GM23338 (cell line): ENCODE measurements around the gene GRID1. TPM values are rescaled to one million over a fixed set of nuclear protein-coding genes. Genes with fewer than 3 reads are reported as not detected.

Experiments
- ATAC-seq: fragments of 200-7000 bp; cut with Tn5 transposase; 3 replicates; pipeline ENCODE4 v1.9.1; 2020
- DNase-seq: peaks from one replicate; pipeline ENCODE4 v3.0.0-alpha.2; 2015; ENCODE audit warnings: low spot score
- H2AFZ ChIP-seq: fragments of 200-600 bp; sonication (generic); 2 replicates; pipeline ENCODE4 v1.8.0; 2016; ENCODE audit warnings: antibody characterized with exemption, mild to moderate bottlenecking, moderate library complexity
- H3F3A ChIP-seq: fragments of 200-600 bp; sonication (generic); replicated peaks from 2 replicates; pipeline ENCODE4 v1.8.0; 2017; ENCODE audit warnings: antibody characterized with exemption, mixed run types, low read depth
- H3K27ac ChIP-seq: fragments of 200-600 bp; sonication (generic); 2 replicates; pipeline ENCODE4 v1.6.1; 2016; ENCODE audit warnings: low read depth
- H3K27me3 ChIP-seq: fragments of 200-600 bp; sonication (generic); 2 replicates; pipeline ENCODE4 v1.8.0; 2016; ENCODE audit warnings: mild to moderate bottlenecking, mixed run types, moderate library complexity; ENCODE audit not compliant: insufficient read depth
- H3K36me3 ChIP-seq: fragments of 200-600 bp; sonication (generic); 2 replicates; pipeline ENCODE4 v1.8.0; 2016; ENCODE audit warnings: mild to moderate bottlenecking; ENCODE audit not compliant: insufficient read depth
- H3K4me1 ChIP-seq: fragments of 200-600 bp; sonication (generic); 2 replicates; pipeline ENCODE4 v1.8.0; 2016; ENCODE audit warnings: mild to moderate bottlenecking, moderate library complexity; ENCODE audit not compliant: insufficient read depth
- H3K4me2 ChIP-seq: fragments of 200-600 bp; sonication (generic); 2 replicates; pipeline ENCODE4 v1.7.1; 2017; ENCODE audit warnings: mixed run types
- H3K4me3 ChIP-seq: fragments of 200-600 bp; sonication (generic); 2 replicates; pipeline ENCODE4 v1.6.1; 2016; ENCODE audit warnings: mixed run types
- H3K79me2 ChIP-seq: fragments of 200-600 bp; sonication (generic); replicated peaks from 2 replicates; pipeline ENCODE4 v1.8.0; 2017; ENCODE audit warnings: mild to moderate bottlenecking; ENCODE audit not compliant: insufficient read depth
- H3K9me2 ChIP-seq: fragments of 200-600 bp; sonication (generic); 2 replicates; pipeline ENCODE4 v1.8.0; 2017; ENCODE audit not compliant: insufficient read depth
- H4K20me1 ChIP-seq: fragments of 200-600 bp; sonication (generic); replicated peaks from 2 replicates; pipeline ENCODE4 v1.8.0; 2017; ENCODE audit warnings: mild to moderate bottlenecking; ENCODE audit not compliant: insufficient read depth
- H3K27ac Mint-ChIP-seq: 2 replicates; pipeline ENCODE4 v1.8.0; 2020; ENCODE audit warnings: inconsistent platforms, mild to moderate bottlenecking, moderate library complexity, mixed read lengths
- H3K27me3 Mint-ChIP-seq: 3 replicates; pipeline ENCODE4 v1.8.0; 2022; ENCODE audit warnings: low read depth, mild to moderate bottlenecking, moderate library complexity, mixed read lengths, inconsistent platforms; ENCODE audit not compliant: insufficient read depth, poor library complexity
- H3K36me3 Mint-ChIP-seq: 3 replicates; pipeline ENCODE4 v1.8.0; 2021; ENCODE audit warnings: low read depth, mild to moderate bottlenecking, inconsistent platforms, moderate library complexity, mixed read lengths
- H3K4me1 Mint-ChIP-seq: 3 replicates; pipeline ENCODE4 v1.8.0; 2020; ENCODE audit warnings: mild to moderate bottlenecking, inconsistent platforms, mixed read lengths
- H3K4me3 Mint-ChIP-seq: 3 replicates; pipeline ENCODE4 v1.8.0; 2021; ENCODE audit warnings: moderate library complexity, mild to moderate bottlenecking, inconsistent platforms, mixed read lengths
- H3K9me3 Mint-ChIP-seq: 3 replicates; pipeline ENCODE4 v1.8.0; 2020; ENCODE audit warnings: moderate library complexity, mild to moderate bottlenecking, inconsistent platforms, mixed read lengths
- CREB1 ChIP-seq: fragments of 250-450 bp; sonication (Bioruptor Pico); IDR thresholded peaks from 2 replicates; pipeline ENCODE4 v1.5.0; 2020; ENCODE audit warnings: low read depth, mild to moderate bottlenecking, moderate library complexity
- EZH2 ChIP-seq: fragments of 200-600 bp; sonication (generic); IDR thresholded peaks from one replicate; pipeline ENCODE4 v1.8.0; 2017; ENCODE audit warnings: antibody characterized with exemption, mild to moderate bottlenecking, low read depth; ENCODE audit not compliant: unreplicated experiment
- EZH2phosphoT487 ChIP-seq: fragments of 200-600 bp; sonication (generic); IDR thresholded peaks from one replicate; pipeline ENCODE4 v1.8.1; 2018; ENCODE audit warnings: antibody characterized with exemption; ENCODE audit not compliant: unreplicated experiment
- JUNB ChIP-seq: IDR thresholded peaks from one replicate; pipeline ENCODE4 v1.6.1; 2016; ENCODE audit warnings: antibody characterized with exemption; ENCODE audit not compliant: unreplicated experiment
- NANOG ChIP-seq: IDR thresholded peaks from 2 replicates; pipeline ENCODE4 v1.6.1; 2016; ENCODE audit warnings: antibody characterized with exemption, borderline replicate concordance
- POLR2AphosphoS5 ChIP-seq: IDR thresholded peaks from 2 replicates; pipeline ENCODE4 v1.6.1; 2016; ENCODE audit warnings: antibody characterized with exemption, low read depth
- polyA plus RNA-seq: library from polyadenylated mRNA; unstranded; fragments of >200 nt; fragmentation: Nextera tagmentation; extraction: Ambion mirVana; gene quantifications from 2 replicates; pipeline ENCODE4 v1.2.1, GENCODE V29; 2016
- total RNA-seq: library from RNA; depleted of rRNA; stranded (reverse); fragments of >200 nt; shearing (Covaris generic); gene quantifications from 2 replicates; pipeline ENCODE4 v1.2.3, GENCODE V29; 2014
- TF ChIP-seq, protein P1 (sequence below): fragments of 250-450 bp; sonication (Bioruptor Pico); IDR thresholded peaks from 2 replicates; pipeline ENCODE4 v1.5.0; 2020; ENCODE audit warnings: mild to moderate bottlenecking, moderate library complexity
- TF ChIP-seq, protein P2 (sequence below): IDR thresholded peaks from one replicate; pipeline ENCODE4 v1.6.1; 2018; ENCODE audit warnings: antibody characterized with exemption; ENCODE audit not compliant: unreplicated experiment
- TF ChIP-seq, protein P3 (sequence below): IDR thresholded peaks from 2 replicates; pipeline ENCODE4 v1.6.1; 2016; ENCODE audit warnings: antibody characterized with exemption

Gene GRID1
- total and polyA plus RNA-seq, 2 experiments from 2014 or later, result 0.14 to 0.15 TPM

DNA sequence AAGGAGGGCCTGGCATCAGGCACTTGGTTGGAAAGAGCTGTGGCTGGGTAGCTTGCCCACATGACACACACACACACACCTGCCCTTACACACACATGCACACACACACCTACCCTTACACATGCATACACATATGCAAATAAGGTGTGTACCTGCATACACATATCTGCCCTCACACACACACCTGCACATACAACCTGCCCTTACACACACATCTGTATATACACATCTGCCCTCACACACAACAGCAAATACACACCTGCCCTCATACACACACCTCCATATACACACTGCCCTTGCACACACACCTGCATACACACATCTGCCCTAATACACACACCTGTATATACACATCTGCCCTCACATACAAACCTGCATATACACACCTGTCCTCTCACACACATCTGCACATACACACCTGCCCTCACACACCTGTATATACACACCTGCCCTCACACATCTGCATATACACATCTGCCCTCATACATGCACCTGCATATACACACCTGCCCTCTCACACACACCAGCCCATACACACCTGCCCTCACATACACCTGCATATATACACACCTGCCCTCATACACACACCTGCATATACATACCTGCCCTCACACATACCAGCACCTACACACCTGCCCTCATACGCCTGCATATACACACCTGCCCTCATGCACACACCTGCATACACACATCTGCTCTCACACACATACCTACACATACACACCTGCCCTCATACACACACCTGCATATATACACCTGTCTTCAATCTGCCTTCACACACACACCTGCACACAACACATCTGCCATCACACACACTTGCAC is 82.9 kb downstream of the GRID1 start (continued):
- TF ChIP-seq, protein P1, sequence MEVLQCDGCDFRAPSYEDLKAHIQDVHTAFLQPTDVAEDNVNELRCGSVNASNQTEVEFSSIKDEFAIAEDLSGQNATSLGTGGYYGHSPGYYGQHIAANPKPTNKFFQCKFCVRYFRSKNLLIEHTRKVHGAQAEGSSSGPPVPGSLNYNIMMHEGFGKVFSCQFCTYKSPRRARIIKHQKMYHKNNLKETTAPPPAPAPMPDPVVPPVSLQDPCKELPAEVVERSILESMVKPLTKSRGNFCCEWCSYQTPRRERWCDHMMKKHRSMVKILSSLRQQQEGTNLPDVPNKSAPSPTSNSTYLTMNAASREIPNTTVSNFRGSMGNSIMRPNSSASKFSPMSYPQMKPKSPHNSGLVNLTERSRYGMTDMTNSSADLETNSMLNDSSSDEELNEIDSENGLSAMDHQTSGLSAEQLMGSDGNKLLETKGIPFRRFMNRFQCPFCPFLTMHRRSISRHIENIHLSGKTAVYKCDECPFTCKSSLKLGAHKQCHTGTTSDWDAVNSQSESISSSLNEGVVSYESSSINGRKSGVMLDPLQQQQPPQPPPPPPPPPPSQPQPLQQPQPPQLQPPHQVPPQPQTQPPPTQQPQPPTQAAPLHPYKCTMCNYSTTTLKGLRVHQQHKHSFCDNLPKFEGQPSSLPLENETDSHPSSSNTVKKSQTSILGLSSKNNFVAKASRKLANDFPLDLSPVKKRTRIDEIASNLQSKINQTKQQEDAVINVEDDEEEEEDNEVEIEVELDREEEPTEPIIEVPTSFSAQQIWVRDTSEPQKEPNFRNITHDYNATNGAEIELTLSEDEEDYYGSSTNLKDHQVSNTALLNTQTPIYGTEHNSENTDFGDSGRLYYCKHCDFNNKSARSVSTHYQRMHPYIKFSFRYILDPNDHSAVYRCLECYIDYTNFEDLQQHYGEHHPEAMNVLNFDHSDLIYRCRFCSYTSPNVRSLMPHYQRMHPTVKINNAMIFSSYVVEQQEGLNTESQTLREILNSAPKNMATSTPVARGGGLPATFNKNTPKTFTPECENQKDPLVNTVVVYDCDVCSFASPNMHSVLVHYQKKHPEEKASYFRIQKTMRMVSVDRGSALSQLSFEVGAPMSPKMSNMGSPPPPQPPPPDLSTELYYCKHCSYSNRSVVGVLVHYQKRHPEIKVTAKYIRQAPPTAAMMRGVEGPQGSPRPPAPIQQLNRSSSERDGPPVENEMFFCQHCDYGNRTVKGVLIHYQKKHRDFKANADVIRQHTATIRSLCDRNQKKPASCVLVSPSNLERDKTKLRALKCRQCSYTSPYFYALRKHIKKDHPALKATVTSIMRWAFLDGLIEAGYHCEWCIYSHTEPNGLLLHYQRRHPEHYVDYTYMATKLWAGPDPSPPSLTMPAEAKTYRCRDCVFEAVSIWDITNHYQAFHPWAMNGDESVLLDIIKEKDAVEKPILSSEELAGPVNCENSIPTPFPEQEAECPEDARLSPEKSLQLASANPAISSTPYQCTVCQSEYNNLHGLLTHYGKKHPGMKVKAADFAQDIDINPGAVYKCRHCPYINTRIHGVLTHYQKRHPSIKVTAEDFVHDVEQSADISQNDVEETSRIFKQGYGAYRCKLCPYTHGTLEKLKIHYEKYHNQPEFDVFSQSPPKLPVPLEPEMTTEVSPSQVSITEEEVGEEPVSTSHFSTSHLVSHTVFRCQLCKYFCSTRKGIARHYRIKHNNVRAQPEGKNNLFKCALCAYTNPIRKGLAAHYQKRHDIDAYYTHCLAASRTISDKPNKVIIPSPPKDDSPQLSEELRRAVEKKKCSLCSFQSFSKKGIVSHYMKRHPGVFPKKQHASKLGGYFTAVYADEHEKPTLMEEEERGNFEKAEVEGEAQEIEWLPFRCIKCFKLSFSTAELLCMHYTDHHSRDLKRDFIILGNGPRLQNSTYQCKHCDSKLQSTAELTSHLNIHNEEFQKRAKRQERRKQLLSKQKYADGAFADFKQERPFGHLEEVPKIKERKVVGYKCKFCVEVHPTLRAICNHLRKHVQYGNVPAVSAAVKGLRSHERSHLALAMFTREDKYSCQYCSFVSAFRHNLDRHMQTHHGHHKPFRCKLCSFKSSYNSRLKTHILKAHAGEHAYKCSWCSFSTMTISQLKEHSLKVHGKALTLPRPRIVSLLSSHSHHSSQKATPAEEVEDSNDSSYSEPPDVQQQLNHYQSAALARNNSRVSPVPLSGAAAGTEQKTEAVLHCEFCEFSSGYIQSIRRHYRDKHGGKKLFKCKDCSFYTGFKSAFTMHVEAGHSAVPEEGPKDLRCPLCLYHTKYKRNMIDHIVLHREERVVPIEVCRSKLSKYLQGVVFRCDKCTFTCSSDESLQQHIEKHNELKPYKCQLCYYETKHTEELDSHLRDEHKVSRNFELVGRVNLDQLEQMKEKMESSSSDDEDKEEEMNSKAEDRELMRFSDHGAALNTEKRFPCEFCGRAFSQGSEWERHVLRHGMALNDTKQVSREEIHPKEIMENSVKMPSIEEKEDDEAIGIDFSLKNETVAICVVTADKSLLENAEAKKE (CRISPR knock-in tag), result no peak
- TF ChIP-seq EZH2 (no peak), JUNB (no peak), EZH2phosphoT487 (no peak)

DNA sequence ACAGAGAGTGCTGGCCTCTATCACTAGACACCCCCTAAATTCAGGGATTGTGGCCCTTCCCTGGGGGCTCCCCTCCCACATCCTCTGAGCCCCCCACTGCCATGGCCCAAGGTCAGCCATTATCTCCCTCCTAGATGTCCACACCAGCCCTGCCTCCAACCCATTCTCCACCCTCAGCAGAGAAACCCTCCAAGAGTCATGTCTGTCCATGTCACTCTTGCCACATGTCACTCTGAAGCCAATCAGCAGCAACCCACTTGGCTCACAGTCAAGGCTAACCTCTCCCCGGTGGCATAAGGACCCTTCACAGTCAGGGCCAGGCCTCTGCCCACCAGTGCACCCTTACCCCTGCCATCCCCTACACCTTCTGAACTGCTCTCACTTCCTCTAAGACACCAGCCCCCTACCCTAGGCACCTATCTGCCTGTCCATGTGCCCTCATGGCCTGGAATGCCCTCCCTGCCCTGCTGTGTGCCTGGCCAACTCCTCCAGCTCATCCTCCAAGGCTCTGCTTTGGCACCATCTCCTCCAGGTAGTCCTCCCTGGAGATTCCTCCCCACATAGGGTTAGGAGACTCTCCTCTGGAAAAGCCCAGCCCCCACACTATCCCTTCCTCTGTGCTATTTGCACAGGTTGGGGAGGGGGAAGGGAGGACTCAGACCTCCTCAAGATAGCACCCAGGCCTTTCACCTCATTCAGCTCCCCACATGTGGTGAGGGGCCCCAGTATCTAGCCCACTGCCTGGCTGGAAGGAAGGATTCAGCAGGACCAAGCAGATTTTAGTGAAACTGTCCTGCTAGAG is 83.7 kb downstream of the GRID1 start:
- H4K20me1 ChIP-seq, result no peaks in the 10 kb centered on the region
- no peak overlapping the region for H3K4me2 ChIP-seq
- no peak overlapping the region for H2AFZ ChIP-seq
- no peak overlapping the region for H3K27ac ChIP-seq
- DNase-seq (no peak), ATAC-seq (no peak)
- Mint-ChIP-seq H3K27ac (no peak overlapping the region; the same call in 1 of the 2 replicates), H3K4me1 (no peaks in the 10 kb centered on the region), H3K9me3 (peaks cover 25% of the 10 kb centered on the region), H3K4me3 (no peak overlapping the region), H3K36me3 (no peaks in the 10 kb centered on the region), H3K27me3 (peaks cover 7% of the 10 kb centered on the region)
- H3K4me3 ChIP-seq, result no peak overlapping the region
- H3K9me2 ChIP-seq, result no peaks in the 10 kb centered on the region
- no peaks in the 10 kb centered on the region for H3K36me3 ChIP-seq
- H3K27me3 ChIP-seq, result no peaks in the 10 kb centered on the region
- no peaks in the 10 kb centered on the region for H3K4me1 ChIP-seq
- no peaks in the 10 kb centered on the region for H3F3A ChIP-seq
- H3K79me2 ChIP-seq, result no peaks in the 10 kb centered on the region
- no peak for TF ChIP-seq JUNB
- TF ChIP-seq CREB1 (CRISPR knock-in tag), result no peak
- TF ChIP-seq, protein P2, sequence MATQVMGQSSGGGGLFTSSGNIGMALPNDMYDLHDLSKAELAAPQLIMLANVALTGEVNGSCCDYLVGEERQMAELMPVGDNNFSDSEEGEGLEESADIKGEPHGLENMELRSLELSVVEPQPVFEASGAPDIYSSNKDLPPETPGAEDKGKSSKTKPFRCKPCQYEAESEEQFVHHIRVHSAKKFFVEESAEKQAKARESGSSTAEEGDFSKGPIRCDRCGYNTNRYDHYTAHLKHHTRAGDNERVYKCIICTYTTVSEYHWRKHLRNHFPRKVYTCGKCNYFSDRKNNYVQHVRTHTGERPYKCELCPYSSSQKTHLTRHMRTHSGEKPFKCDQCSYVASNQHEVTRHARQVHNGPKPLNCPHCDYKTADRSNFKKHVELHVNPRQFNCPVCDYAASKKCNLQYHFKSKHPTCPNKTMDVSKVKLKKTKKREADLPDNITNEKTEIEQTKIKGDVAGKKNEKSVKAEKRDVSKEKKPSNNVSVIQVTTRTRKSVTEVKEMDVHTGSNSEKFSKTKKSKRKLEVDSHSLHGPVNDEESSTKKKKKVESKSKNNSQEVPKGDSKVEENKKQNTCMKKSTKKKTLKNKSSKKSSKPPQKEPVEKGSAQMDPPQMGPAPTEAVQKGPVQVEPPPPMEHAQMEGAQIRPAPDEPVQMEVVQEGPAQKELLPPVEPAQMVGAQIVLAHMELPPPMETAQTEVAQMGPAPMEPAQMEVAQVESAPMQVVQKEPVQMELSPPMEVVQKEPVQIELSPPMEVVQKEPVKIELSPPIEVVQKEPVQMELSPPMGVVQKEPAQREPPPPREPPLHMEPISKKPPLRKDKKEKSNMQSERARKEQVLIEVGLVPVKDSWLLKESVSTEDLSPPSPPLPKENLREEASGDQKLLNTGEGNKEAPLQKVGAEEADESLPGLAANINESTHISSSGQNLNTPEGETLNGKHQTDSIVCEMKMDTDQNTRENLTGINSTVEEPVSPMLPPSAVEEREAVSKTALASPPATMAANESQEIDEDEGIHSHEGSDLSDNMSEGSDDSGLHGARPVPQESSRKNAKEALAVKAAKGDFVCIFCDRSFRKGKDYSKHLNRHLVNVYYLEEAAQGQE, result no peak
- TF ChIP-seq NANOG, result no peak
- TF ChIP-seq, protein P3, sequence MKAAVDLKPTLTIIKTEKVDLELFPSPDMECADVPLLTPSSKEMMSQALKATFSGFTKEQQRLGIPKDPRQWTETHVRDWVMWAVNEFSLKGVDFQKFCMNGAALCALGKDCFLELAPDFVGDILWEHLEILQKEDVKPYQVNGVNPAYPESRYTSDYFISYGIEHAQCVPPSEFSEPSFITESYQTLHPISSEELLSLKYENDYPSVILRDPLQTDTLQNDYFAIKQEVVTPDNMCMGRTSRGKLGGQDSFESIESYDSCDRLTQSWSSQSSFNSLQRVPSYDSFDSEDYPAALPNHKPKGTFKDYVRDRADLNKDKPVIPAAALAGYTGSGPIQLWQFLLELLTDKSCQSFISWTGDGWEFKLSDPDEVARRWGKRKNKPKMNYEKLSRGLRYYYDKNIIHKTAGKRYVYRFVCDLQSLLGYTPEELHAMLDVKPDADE, result no peak
- no peak for TF ChIP-seq EZH2
- no peak for TF ChIP-seq EZH2phosphoT487
- TF ChIP-seq POLR2AphosphoS5, result no peak
